HG03139 (cell line): ENCODE results near the gene DLL4.
A peak's percentile ranks its signal among the peaks of the same experiment; 100 is the strongest.

Source experiments
- ATAC-seq: cut with Tn5 transposase; IDR thresholded peaks from one replicate; pipeline ENCODE4 v1.9.1; 2021; ENCODE audit not compliant: unreplicated experiment

DLL4 gene

GRCh38 chr15:40906091-40906990 is 22.8 kb upstream of the DLL4 start:
- peak; percentile 59 for ATAC-seq

GRCh38 chr15:40906991-40907802 is 21.9 kb upstream of the DLL4 start:
- no peak for ATAC-seq

GRCh38 chr15:40908095-40908494 is 21.0 kb upstream of the DLL4 start:
- ATAC-seq = no peak

GRCh38 chr15:40909662-40910630 is 19.2 kb upstream of the DLL4 start:
- ATAC-seq = no peak

GRCh38 chr15:40911141-40911540 is 18.0 kb upstream of the DLL4 start:
- no peak for ATAC-seq

- no peak for ATAC-seq
Observed at GRCh38 chr15:40911693-40912092, 17.4 kb upstream of the DLL4 start.

GRCh38 chr15:40912478-40912877 is 16.7 kb upstream of the DLL4 start:
- no peak for ATAC-seq

GRCh38 chr15:40914013-40914412 is 15.1 kb upstream of the DLL4 start:
- no peak for ATAC-seq

GRCh38 chr15:40914486-40914885 is 14.7 kb upstream of the DLL4 start:
- ATAC-seq = no peak

- no peak for ATAC-seq
Observed at GRCh38 chr15:40915116-40915661, 14.0 kb upstream of the DLL4 start.

- no peak for ATAC-seq
Observed at GRCh38 chr15:40915679-40916078, 13.5 kb upstream of the DLL4 start.

GRCh38 chr15:40917585-40917984 is 11.6 kb upstream of the DLL4 start:
- no peak for ATAC-seq

- no peak for ATAC-seq
Observed at GRCh38 chr15:40918146-40918798, 10.9 kb upstream of the DLL4 start.

- ATAC-seq = no peak
Observed at GRCh38 chr15:40918799-40919392, 10.2 kb upstream of the DLL4 start.

- no peak for ATAC-seq
Observed at GRCh38 chr15:40921949-40922607, 7.1 kb upstream of the DLL4 start.

GRCh38 chr15:40922608-40923005 is 6.5 kb upstream of the DLL4 start:
- no peak for ATAC-seq

GRCh38 chr15:40923551-40923950 is 5.6 kb upstream of the DLL4 start:
- no peak for ATAC-seq

GRCh38 chr15:40925495-40925862 is 3.7 kb upstream of the DLL4 start:
- no peak for ATAC-seq
